RWPE1 (cell line): Measurements from ENCODE around the gene UBE2H.
"Not testable (repeated sequence)": the region's sequence is repeated elsewhere in the genome, so short reads cannot be mapped to it uniquely, and the experiment has no call there.

Experiments used
- CTCF ChIA-PET: fragments of 350-600 bp; sonication (Branson Sonifier 250); formaldehyde crosslinking; extraction: SDS; loops from one replicate; lab custom pipeline; 2021; lab: Yijun Ruan, JAX
- POLR2A ChIA-PET: fragments of 400-600 bp; formaldehyde crosslinking; extraction: SDS; loops from one replicate; lab custom pipeline; 2020; ENCODE audit warnings: antibody characterized with exemption; ENCODE audit not compliant: low non-redundant PET; lab: Yijun Ruan, JAX
- DNase-seq: peaks from one replicate; pipeline ENCODE4 v3.0.0; 2012; ENCODE audit warnings: low spot score
- H3K27ac ChIP-seq: fragments of 450-650 bp; 2 replicates; pipeline ENCODE4 v1.5.1; 2017
- CTCF ChIP-seq: fragments of 450-650 bp; conservative IDR thresholded peaks from 2 replicates; pipeline ENCODE4 v1.5.1; 2017; ENCODE audit warnings: low read depth, mild to moderate bottlenecking

The UBE2H gene

GRCh38 chr7:129872054-129872453 lies 80.7 kb downstream of the UBE2H start:
- H3K27ac ChIP-seq: peak overlapping the region; percentile 45
- no peak for DNase-seq
- ChIA-PET POLR2A (no interaction called here), CTCF (no interaction called here)
- TF ChIP-seq CTCF: no peak

GRCh38 chr7:129870668-129871067 lies 82.1 kb downstream of the UBE2H start:
- POLR2A ChIA-PET: no interaction called here
- no peak for DNase-seq
- TF ChIP-seq CTCF: no peak
- CTCF ChIA-PET: no interaction called here
- H3K27ac ChIP-seq: peak overlapping the region; percentile 19; the same call in 1 of the 2 replicates

- DNase-seq: no peak
- POLR2A ChIA-PET: no interaction called here
- peak overlapping the region; percentile 73 for H3K27ac ChIP-seq
- TF ChIP-seq CTCF: no peak
- CTCF ChIA-PET: no interaction called here
Observed at GRCh38 chr7:129866251-129866650, 86.5 kb downstream of the UBE2H start.

GRCh38 chr7:129865925-129866201 lies 86.9 kb downstream of the UBE2H start:
- TF ChIP-seq CTCF: no peak
- H3K27ac ChIP-seq: peak overlapping the region; percentile 73
- DNase-seq: no peak
- ChIA-PET CTCF (no interaction called here), POLR2A (no interaction called here)

GRCh38 chr7:129865093-129865924 lies 87.5 kb downstream of the UBE2H start:
- ChIA-PET POLR2A (no interaction called here), CTCF (no interaction called here)
- DNase-seq: no peak
- no peak for TF ChIP-seq CTCF
- H3K27ac ChIP-seq: peak overlapping the region; percentile 88

GRCh38 chr7:129864676-129865075 lies 88.1 kb downstream of the UBE2H start:
- CTCF ChIA-PET, POLR2A ChIA-PET, DNase-seq: not testable (repeated sequence)
- peak overlapping the region; percentile 88 for H3K27ac ChIP-seq

GRCh38 chr7:129864042-129864441 lies 88.7 kb downstream of the UBE2H start:
- peak overlapping the region; percentile 88 for H3K27ac ChIP-seq
- no peak for DNase-seq
- CTCF ChIA-PET: interaction anchor here (0.6 kb wide), 1 partner anchor 263 kb away, joined by 4 read pairs; no protein-coding TSS in a partner anchor
- no peak for TF ChIP-seq CTCF
- POLR2A ChIA-PET: no interaction called here
